Small intestine (tissue), 7 donors: ENCODE results near the gene PSMB11. TPM values are rescaled to one million over a fixed set of nuclear protein-coding genes. Genes with fewer than 3 reads are reported as not detected.

Experiments
- DNase-seq, 2 donors: peaks; one replicate each; pipeline versions ENCODE4 v3.0.0 to v3.0.0-alpha.2; 2013
- FAIRE-seq: peaks from 2 replicates; lab custom pipeline; 2012; peaks lifted over from hg19 to GRCh38; lab: Jason Lieb, UNC
- H3K27ac ChIP-seq, 3 donors: one replicate each; pipeline ENCODE4 v1.5.1; 2013; ENCODE audit warnings: low read length in 2 of 3, mild to moderate bottlenecking in 2 of 3, control low read depth in 1 of 3, inconsistent platforms in 1 of 3, low read depth in 1 of 3, moderate library complexity in 1 of 3
- H3K27me3 ChIP-seq, 3 donors: one replicate each; pipeline ENCODE4 v1.6.1; 2013; ENCODE audit warnings: low read length in 3 of 3, inconsistent platforms in 1 of 3; ENCODE audit not compliant: control insufficient read depth in 3 of 3, insufficient read depth in 3 of 3
- H3K36me3 ChIP-seq, 3 donors: one replicate each; pipeline ENCODE4 v1.6.1; 2013; ENCODE audit warnings: low read length in 3 of 3, inconsistent platforms in 1 of 3, low read depth in 1 of 3, mild to moderate bottlenecking in 1 of 3, moderate library complexity in 1 of 3; ENCODE audit not compliant: control insufficient read depth in 3 of 3, insufficient read depth in 2 of 3
- H3K4me1 ChIP-seq, 3 donors: one replicate each; pipeline ENCODE4 v1.6.1; 2013; ENCODE audit warnings: low read length in 2 of 3, inconsistent platforms in 1 of 3, low read depth in 1 of 3, mild to moderate bottlenecking in 1 of 3, moderate library complexity in 1 of 3; ENCODE audit not compliant: control insufficient read depth in 3 of 3, insufficient read depth in 2 of 3
- H3K4me3 ChIP-seq, 3 donors: one replicate each; pipeline ENCODE4 v1.5.1; 2013; ENCODE audit warnings: low read length in 3 of 3, control low read depth in 1 of 3, inconsistent platforms in 1 of 3, low read depth in 1 of 3, mild to moderate bottlenecking in 1 of 3, moderate library complexity in 1 of 3
- H3K9me3 ChIP-seq, 2 donors: one replicate each; pipeline ENCODE4 v1.6.1; 2013; ENCODE audit warnings: low read depth in 1 of 2, low read length in 1 of 2; ENCODE audit not compliant: control insufficient read depth in 2 of 2, insufficient read depth in 1 of 2
- WGBS, 3 donors: extraction: QIAGEN DNeasy Blood & Tissue Kit; methylation state at CpG; one replicate each; pipeline ENCODE4 v1.1.7; 2013; 5-methylcytosine and 5-hydroxymethylcytosine counted together
- polyA plus RNA-seq, 4 donors: library from polyadenylated mRNA; stranded (reverse) in 3 of 4; unstranded in 1 of 4; fragments of 200-250 nt in 3 of 4; fragments of 120-200 nt in 1 of 4; gene quantifications; one replicate each; pipeline versions ENCODE4 v1.2.1 to v1.2.3, GENCODE V29; 2013
- donor health status: healthy with polysubstance abuse.
- donor health status: control.
- donor health status: control.
- donor health status: Bipolar disorder and iron deficiency.
- donor health status: healthy.

PSMB11 gene
- polyA plus RNA-seq, 4 donors, result not detected

DNA sequence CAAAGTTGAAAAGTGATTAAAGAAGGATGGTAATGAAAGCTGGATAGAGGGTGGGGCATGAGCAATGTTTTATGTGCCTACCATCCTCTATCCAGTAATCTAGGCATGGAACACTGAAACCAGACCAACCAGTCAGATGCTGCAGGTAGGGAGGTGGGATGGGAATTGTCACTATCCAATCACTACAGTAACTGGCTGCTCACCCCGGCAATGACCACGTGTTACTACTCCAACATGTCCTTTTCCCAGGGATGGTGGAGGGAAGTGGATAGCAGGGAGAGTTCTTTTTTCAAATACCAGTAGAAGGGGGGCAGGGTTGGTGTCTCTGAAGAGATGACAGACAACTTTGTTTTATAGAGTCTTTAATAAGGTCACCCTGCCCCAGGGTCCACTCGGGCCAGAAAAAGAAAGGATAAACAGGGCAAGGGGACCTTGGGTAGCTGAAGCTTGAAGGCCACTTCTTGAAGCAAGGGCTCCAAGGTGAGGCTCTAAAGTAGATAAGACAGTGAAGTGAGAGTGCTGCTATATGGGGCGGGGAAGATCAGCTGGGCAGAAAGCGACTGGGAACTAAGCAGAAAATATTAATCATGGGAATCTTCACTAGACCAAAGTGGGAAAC lies 30.0 kb downstream of the PSMB11 start:
- FAIRE-seq, result no peak
- H3K27ac ChIP-seq, result peak overlapping the region; percentile 60 to 86 (median 81)
- peak; percentile 37 to 59 for DNase-seq
- peaks cover 0 to 46% (median 9%) of the 10 kb centered on the region in 3 donors for H3K4me1 ChIP-seq
- H3K36me3 ChIP-seq, result peaks cover 16 to 53% (median 17%) of the 10 kb centered on the region in 3 donors
- 27 to 43% (median 41%) methylated on average over 5 of the region's 5 CpGs for WGBS, 3 donors
- no peaks in the 10 kb centered on the region for H3K27me3 ChIP-seq
- H3K9me3 ChIP-seq, result no peaks in the 10 kb centered on the region
- peak overlapping the region in 1 of 3 donors; percentile 82 for H3K4me3 ChIP-seq

DNA sequence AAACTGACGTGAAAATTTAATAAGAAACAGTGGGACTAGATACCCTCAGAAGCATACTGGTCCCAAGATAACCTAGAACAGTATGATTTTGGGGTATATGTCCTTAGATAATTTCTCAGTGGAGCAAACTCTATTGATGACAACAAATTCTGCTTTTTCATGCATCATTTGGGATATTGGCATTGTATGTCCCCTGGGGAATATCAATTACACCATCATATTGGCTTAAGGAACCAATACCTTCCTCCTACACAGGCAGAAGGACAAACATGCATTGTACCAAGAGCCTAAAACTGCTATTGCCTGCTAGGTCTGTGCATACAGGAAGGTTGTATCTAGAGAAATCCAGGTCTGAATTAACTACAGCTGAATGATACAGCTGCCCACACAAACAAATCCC lies 32.9 kb downstream of the PSMB11 start:
- no peak for DNase-seq
- Histone ChIP-seq H3K9me3 (no peaks in the 10 kb centered on the region), H3K4me3 (no peak overlapping the region), H3K27ac (peak overlapping the region in 1 of 3 donors; percentile 73), H3K36me3 (peaks cover 20 to 41% (median 22%) of the 10 kb centered on the region in 3 donors), H3K27me3 (no peaks in the 10 kb centered on the region), H3K4me1 (peaks cover 0 to 59% (median 9%) of the 10 kb centered on the region in 3 donors)
- WGBS, 3 donors, result 89 to 100% (median 98%) methylated on average over 1 of the region's 1 CpG
- no peak for FAIRE-seq

GRCh38 chr14:23076785-23077408 lies 34.9 kb downstream of the PSMB11 start:
- DNase-seq (peak in 1 of 2 donors; percentile 50), FAIRE-seq (no peak)
- Histone ChIP-seq H3K27me3 (no peaks in the 10 kb centered on the region), H3K9me3 (no peaks in the 10 kb centered on the region), H3K4me1 (peaks cover 0 to 47% (median 7%) of the 10 kb centered on the region in 3 donors), H3K27ac (peak overlapping the region in 1 of 3 donors; percentile 73), H3K36me3 (peaks cover 29 to 50% (median 32%) of the 10 kb centered on the region in 3 donors), H3K4me3 (no peak overlapping the region)
- 67 to 68% (median 68%) methylated on average over 5 of the region's 5 CpGs for WGBS, 3 donors

- Histone ChIP-seq H3K4me1 (peaks cover 0 to 37% (median 7%) of the 10 kb centered on the region in 3 donors), H3K9me3 (no peaks in the 10 kb centered on the region), H3K27ac (peak overlapping the region in 2 of 3 donors; percentile 63 to 73), H3K36me3 (peaks cover 28 to 52% (median 32%) of the 10 kb centered on the region in 3 donors), H3K27me3 (no peaks in the 10 kb centered on the region), H3K4me3 (no peak overlapping the region)
- WGBS, 3 donors, result 87 to 89% (median 88%) methylated on average over 5 of the region's 5 CpGs
- FAIRE-seq (no peak), DNase-seq (no peak)
Observed at GRCh38 chr14:23077962-23078361, 36.0 kb downstream of the PSMB11 start.

DNA sequence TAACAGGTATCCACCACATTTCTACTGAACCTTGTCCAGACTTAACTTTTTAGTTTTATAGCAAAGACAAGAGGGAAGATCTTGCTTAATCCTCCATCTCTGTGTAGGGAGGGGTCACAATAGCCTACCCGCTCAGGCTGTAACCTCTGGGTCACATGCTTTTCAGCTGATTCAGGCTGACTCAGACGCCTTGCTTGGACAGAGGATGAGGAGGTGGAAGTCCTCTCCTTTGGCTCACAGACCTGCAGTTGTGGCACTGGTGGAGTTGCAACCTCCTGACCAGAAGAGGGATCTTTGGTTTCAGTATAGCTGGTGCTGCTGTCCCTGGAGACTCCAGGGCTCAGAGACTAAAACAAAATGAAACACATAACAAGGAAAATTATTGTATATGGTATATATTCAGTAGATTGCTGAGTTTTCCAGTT lies 36.7 kb downstream of the PSMB11 start:
- Histone ChIP-seq H3K4me3 (no peak overlapping the region), H3K4me1 (peaks cover 0 to 33% (median 7%) of the 10 kb centered on the region in 3 donors), H3K9me3 (no peaks in the 10 kb centered on the region), H3K27me3 (no peaks in the 10 kb centered on the region), H3K36me3 (peaks cover 27 to 51% (median 32%) of the 10 kb centered on the region in 3 donors), H3K27ac (peak overlapping the region in 2 of 3 donors; percentile 2 to 89)
- 42 to 45% (median 44%) methylated on average over 2 of the region's 2 CpGs for WGBS, 3 donors
- DNase-seq (peak; percentile 58 to 87), FAIRE-seq (no peak)

GRCh38 chr14:23079716-23080115 lies 37.7 kb downstream of the PSMB11 start:
- WGBS, 3 donors, result 89 to 94% (median 92%) methylated on average over 2 of the region's 2 CpGs
- Histone ChIP-seq H3K36me3 (peaks cover 27 to 52% (median 35%) of the 10 kb centered on the region in 3 donors), H3K9me3 (no peaks in the 10 kb centered on the region), H3K27me3 (no peaks in the 10 kb centered on the region), H3K4me1 (peaks cover 0 to 33% (median 7%) of the 10 kb centered on the region in 3 donors), H3K27ac (peak overlapping the region in 2 of 3 donors; percentile 17 to 89), H3K4me3 (no peak overlapping the region)
- DNase-seq (no peak), FAIRE-seq (no peak)

DNA sequence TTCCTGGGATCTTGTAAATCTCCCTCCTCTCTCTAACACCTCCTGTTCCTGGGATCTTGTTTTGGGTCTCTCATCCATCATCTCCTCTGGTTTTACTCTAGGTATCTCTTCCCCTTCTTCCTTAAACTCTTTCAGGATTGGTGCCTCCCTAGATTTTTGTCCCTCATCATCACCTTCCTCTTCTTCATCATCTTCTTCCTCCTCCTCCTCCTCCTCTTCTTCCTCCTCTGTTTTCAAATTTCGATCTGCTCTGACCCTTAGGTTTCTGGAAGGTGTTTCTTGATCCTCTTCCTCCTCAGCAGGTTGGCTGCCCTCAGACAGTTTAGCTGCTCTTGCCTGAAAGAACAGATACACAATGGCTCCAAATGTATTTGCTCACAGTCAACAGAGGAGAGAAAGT lies 38.5 kb downstream of the PSMB11 start:
- Histone ChIP-seq H3K27me3 (no peaks in the 10 kb centered on the region), H3K4me3 (no peak overlapping the region), H3K9me3 (no peaks in the 10 kb centered on the region), H3K27ac (no peak overlapping the region), H3K36me3 (peaks cover 27 to 56% (median 35%) of the 10 kb centered on the region in 3 donors), H3K4me1 (peaks cover 0 to 30% (median 7%) of the 10 kb centered on the region in 3 donors)
- DNase-seq, result no peak
- FAIRE-seq, result no peak
- 75 to 82% (median 76%) methylated on average over 1 of the region's 1 CpG for WGBS, 3 donors

- FAIRE-seq (no peak), DNase-seq (peak; percentile 46 to 47)
- 44 to 64% (median 48%) methylated on average over 3 of the region's 3 CpGs for WGBS, 3 donors
- H3K27me3 ChIP-seq, result no peaks in the 10 kb centered on the region
- H3K36me3 ChIP-seq, result peaks cover 20 to 45% (median 24%) of the 10 kb centered on the region in 3 donors
- H3K4me3 ChIP-seq, result no peak overlapping the region
- no peaks in the 10 kb centered on the region for H3K9me3 ChIP-seq
- peaks cover 0 to 9% (median 0%) of the 10 kb centered on the region in 3 donors for H3K4me1 ChIP-seq
- peak overlapping the region in 2 of 3 donors; percentile 10 to 69 for H3K27ac ChIP-seq
Observed at GRCh38 chr14:23085458-23085857, 43.4 kb downstream of the PSMB11 start.
